GM12873 (cell line): ENCODE measurements around the gene REPS1.

Source experiments
- CTCF ChIP-seq: IDR thresholded peaks from 2 replicates; pipeline ENCODE4 v1.5.1; 2012; ENCODE audit warnings: low read depth, mild to moderate bottlenecking, moderate library complexity, low read length, control low read depth; ENCODE audit not compliant: insufficient read depth; ENCODE audit errors: missing control alignments

REPS1 gene, protein sequence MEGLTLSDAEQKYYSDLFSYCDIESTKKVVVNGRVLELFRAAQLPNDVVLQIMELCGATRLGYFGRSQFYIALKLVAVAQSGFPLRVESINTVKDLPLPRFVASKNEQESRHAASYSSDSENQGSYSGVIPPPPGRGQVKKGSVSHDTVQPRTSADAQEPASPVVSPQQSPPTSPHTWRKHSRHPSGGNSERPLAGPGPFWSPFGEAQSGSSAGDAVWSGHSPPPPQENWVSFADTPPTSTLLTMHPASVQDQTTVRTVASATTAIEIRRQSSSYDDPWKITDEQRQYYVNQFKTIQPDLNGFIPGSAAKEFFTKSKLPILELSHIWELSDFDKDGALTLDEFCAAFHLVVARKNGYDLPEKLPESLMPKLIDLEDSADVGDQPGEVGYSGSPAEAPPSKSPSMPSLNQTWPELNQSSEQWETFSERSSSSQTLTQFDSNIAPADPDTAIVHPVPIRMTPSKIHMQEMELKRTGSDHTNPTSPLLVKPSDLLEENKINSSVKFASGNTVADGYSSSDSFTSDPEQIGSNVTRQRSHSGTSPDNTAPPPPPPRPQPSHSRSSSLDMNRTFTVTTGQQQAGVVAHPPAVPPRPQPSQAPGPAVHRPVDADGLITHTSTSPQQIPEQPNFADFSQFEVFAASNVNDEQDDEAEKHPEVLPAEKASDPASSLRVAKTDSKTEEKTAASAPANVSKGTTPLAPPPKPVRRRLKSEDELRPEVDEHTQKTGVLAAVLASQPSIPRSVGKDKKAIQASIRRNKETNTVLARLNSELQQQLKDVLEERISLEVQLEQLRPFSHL

DNA sequence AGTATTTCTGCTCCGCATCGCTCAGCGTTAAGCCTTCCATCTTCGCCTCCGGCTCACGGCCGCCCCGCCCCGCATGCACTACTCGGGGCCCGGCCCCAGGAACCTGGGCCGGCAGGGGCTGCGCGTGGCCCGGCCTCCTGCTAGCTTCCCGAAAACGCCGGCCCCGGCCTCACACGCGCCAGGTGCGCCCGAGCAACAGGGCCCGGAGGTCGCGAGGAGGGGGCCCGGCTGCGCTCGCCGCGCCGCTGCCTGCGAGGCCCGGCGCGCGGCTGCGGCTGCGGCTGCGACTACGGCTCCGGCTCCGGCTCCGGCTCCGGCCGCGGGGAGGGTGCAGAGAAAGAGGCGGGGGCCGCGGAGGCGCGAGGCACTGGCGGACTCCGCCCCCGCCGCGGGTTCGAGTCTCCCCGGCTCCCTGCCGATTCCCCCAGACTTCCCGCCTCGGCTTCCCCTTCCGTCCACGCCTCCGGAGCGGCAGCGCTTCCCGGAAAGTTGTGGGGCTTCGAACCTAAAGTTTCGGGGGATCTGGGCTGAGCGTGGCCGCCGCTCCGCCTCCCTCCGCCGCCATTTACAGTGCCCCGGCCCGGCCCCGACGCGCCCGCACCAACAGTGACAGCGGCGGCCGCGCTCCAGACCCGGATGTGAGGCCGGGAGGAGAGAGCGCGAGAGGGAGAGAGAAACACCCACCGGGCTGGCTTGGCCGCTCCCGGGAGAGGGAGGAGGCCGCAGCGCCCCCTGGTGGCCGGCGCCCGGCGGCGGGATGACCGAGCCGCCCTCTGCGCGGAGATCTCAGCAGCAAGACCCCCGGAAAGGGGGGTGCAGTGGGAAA is at the start of gene REPS1:
REPS1 (minus strand) TSS at position 611 of the 826 bp plus-strand sequence; CDS start at position 40, 571 bp downstream.
- TF ChIP-seq CTCF = peak; percentile 85

DNA sequence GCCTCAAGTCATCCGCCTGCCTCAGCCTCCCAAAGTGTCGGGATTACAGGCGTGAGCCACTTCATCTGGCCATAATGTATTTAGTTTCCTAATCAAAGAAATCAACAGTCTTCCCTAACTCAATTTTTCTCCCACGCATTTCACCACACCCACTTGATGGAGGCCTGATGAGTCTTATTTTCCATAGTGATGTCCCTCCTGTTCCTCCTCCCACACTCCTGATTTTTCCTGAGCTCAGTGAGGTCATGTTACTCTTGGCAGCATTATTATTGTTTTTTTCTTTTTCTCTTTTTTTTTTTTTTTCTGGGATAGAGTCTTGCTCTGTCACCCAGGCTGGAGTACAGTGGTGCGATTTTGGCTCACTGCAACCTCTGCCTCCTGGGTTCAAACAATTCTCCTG is 49.4 kb upstream of the REPS1 start:
- TF ChIP-seq CTCF = no peak

DNA sequence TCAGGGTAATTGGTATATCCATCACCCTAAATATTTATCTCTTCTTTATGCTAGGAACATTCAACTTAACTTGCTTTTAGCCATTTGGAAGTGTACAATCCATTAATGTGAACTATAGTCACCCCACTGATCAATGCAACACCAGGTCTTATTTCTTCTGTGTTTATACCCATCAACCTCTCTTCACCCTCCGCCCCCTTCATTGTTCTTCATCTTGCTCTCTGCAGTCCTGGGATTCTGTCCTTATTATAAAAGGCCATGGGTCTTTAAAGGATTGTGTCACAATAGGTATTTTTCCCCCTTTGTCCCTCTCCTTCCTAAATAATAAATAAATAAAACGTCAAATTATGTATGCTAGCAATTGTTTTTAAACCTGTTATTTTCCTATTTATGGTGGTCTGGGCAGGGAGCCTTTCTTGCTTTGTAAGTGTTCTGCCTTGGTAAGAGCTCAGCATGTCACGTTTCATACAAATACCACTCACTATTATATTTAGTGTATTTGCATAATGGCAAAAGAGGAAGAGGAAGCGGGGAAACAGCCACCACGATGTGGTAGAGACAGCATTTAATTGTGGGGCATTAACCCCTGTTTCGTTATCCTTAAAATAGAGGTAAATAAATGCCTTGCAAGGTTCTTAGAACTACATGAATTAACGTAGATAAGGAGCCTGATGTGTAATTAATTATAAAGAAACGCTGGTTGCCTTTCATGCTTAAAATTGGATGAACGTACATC is 42.3 kb upstream of the REPS1 start:
- TF ChIP-seq CTCF = no peak

GRCh38 chr6:139029470-139030227 is 41.6 kb upstream of the REPS1 start:
- no peak for TF ChIP-seq CTCF

- no peak for TF ChIP-seq CTCF
Observed at GRCh38 chr6:139028658-139029469, 40.8 kb upstream of the REPS1 start, which contains the start of gene ABRACL. Gene ABRACL (plus strand): TSS chr6:139028745. CDS start chr6:139034161, 5,416 bp downstream.
